H1 (cell line): ENCODE results near the gene RSRC2.

Experiments used
- CTCF ChIP-seq, 3 experiments: IDR thresholded peaks; 1 replicate in 2 of 3; 2 replicates in 1 of 3; pipeline versions ENCODE4 v1.5.1 to v1.6.1; 2011; ENCODE audit warnings: low read length in 3 of 3, mild to moderate bottlenecking in 3 of 3, inconsistent platforms in 2 of 3, low read depth in 1 of 3, moderate library complexity in 1 of 3; ENCODE audit not compliant: insufficient read depth in 1 of 3; ENCODE audit errors: control extremely low read depth in 1 of 3
- GTF2F1 ChIP-seq: IDR thresholded peaks from 2 replicates; pipeline ENCODE4 v1.6.1; 2012; ENCODE audit warnings: low read depth, low read length, improper control_type of control experiment, borderline replicate concordance
- JUND ChIP-seq: IDR thresholded peaks from 2 replicates; pipeline ENCODE4 v1.6.1; 2011; ENCODE audit warnings: mild to moderate bottlenecking, improper control_type of control experiment, low read length
- POLR2A ChIP-seq, 2 experiments: IDR thresholded peaks; 1 replicate in 1 of 2; 2 replicates in 1 of 2; pipeline ENCODE4 v1.6.1; 2011; ENCODE audit warnings: low read depth in 2 of 2, low read length in 2 of 2, mild to moderate bottlenecking in 2 of 2; ENCODE audit errors: control extremely low read depth in 1 of 2
- RFX5 ChIP-seq: IDR thresholded peaks from 2 replicates; pipeline ENCODE4 v1.6.1; 2011; ENCODE audit warnings: low read depth, low read length, improper control_type of control experiment, borderline replicate concordance
- TEAD4 ChIP-seq: IDR thresholded peaks from 2 replicates; pipeline ENCODE4 v1.6.1; 2012; ENCODE audit warnings: low read depth, low read length, inconsistent platforms, mixed read lengths
- ZNF274 ChIP-seq: IDR thresholded peaks from 2 replicates; pipeline ENCODE4 v1.7.0; 2012; ENCODE audit warnings: low read length, borderline replicate concordance; ENCODE audit errors: extremely low read depth

- TF ChIP-seq RFX5 (no peak), GTF2F1 (no peak), POLR2A (IDR thresholded peaks at IDR 0.05; ENCODE audit: control extremely low read depth in 1 of 2, low read depth in 2 of 2, low read length in 2 of 2) (no peak), CTCF (IDR thresholded peaks at IDR 0.05; ENCODE audit: control extremely low read depth in 1 of 3, insufficient read depth in 1 of 3, low read depth in 1 of 3, low read length in 3 of 3) (no peak), TEAD4 (no peak), ZNF274 (no peak), JUND (no peak)
Measured at GRCh38 chr12:122458105-122459035, 68.4 kb downstream of the RSRC2 start.
